Activated CD8-positive, alpha-beta T cell treated with anti-CD3 and anti-CD28 coated beads for 36 hours (primary cell): Measurements from ENCODE around the gene PTPRN2. TPM values are rescaled to one million over a fixed set of nuclear protein-coding genes. Genes with fewer than 3 reads are reported as not detected.

Source experiments
- ATAC-seq: fragments of 200-7000 bp; cut with Tn5 transposase; one replicate; pipeline ENCODE4 v1.10.0; 2021; ENCODE audit warnings: mild to moderate bottlenecking, moderate library complexity
- CTCF ChIA-PET: fragments of 350-600 bp; sonication (Branson Sonifier 250); formaldehyde crosslinking; loops from one replicate; lab custom pipeline; 2021; ENCODE audit warnings: antibody characterized with exemption; lab: Charles Lee
- POLR2A ChIA-PET: fragments of 350-600 bp; sonication (Branson Sonifier 250); formaldehyde crosslinking; loops from one replicate; lab custom pipeline; 2021; ENCODE audit warnings: antibody characterized with exemption; lab: Charles Lee
- DNase-seq: peaks from one replicate; pipeline ENCODE4 v3.0.0-alpha.2; 2020
- H3K27ac Mint-ChIP-seq: one replicate; pipeline ENCODE4 v1.8.0; 2021; ENCODE audit warnings: mild to moderate bottlenecking, mixed read lengths
- H3K27me3 Mint-ChIP-seq: one replicate; pipeline ENCODE4 v1.8.0; 2021; ENCODE audit warnings: mixed read lengths
- H3K36me3 Mint-ChIP-seq: one replicate; pipeline ENCODE4 v1.8.0; 2021; ENCODE audit warnings: low read depth, mixed read lengths
- H3K4me1 Mint-ChIP-seq: one replicate; pipeline ENCODE4 v1.8.0; 2021; ENCODE audit warnings: low read depth, mixed read lengths
- H3K4me3 Mint-ChIP-seq: one replicate; pipeline ENCODE4 v1.8.0; 2021; ENCODE audit warnings: mild to moderate bottlenecking, moderate library complexity, mixed read lengths
- H3K9me3 Mint-ChIP-seq: one replicate; pipeline ENCODE4 v1.8.0; 2021; ENCODE audit warnings: mixed read lengths
- intact Hi-C: fragments of 100-400 bp; cut with micrococcal nuclease; formaldehyde crosslinking; loops from one replicate; pipeline ENCODE4 v1.10.0; 2022
- total RNA-seq, 2 experiments: library from RNA; stranded (reverse); gene quantifications; one replicate each; pipeline ENCODE4 v1.2.3, GENCODE V29; 2021
- TF ChIP-seq, protein P1 (sequence below): fragments of 200-600 bp; IDR thresholded peaks from one replicate; pipeline ENCODE4 v1.8.0; 2022; ENCODE audit warnings: antibody characterized with exemption, mild to moderate bottlenecking

Gene PTPRN2
- total RNA-seq, 2 experiments from 2014 or later = 0.49 to 0.65 TPM

DNA sequence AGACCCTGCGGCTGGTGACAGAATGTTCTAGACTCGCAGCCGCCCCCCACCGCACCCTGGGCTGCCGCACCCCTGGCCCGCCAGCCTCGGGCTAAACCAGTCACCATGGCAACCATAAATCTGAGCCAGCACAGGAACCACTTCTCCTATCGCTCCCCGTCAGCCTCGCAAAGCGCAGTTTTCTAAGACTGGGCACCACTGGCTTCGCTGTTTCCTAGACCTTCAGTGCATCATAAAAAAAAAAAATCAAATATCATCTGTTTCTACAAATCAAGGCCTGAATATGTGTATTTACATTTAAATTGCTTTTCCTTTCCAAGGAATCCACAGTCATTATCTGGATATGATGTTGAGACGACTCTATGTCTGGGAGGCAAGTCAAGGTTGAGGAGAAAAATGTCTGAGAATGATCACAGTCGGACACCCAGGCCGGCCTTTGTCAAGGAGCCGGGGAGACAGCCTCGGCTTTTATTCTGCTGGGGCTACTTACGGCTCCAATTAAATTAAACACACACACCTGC is 99.9 kb downstream of the PTPRN2 start:
- Mint-ChIP-seq H3K27ac (no peak overlapping the region), H3K9me3 (no peaks in the 10 kb centered on the region), H3K36me3 (no peaks in the 10 kb centered on the region), H3K4me1 (no peaks in the 10 kb centered on the region), H3K27me3 (peaks cover 3% of the 10 kb centered on the region), H3K4me3 (no peak overlapping the region)
- ATAC-seq (no peak), DNase-seq (no peak)
- TF ChIP-seq, protein P1, sequence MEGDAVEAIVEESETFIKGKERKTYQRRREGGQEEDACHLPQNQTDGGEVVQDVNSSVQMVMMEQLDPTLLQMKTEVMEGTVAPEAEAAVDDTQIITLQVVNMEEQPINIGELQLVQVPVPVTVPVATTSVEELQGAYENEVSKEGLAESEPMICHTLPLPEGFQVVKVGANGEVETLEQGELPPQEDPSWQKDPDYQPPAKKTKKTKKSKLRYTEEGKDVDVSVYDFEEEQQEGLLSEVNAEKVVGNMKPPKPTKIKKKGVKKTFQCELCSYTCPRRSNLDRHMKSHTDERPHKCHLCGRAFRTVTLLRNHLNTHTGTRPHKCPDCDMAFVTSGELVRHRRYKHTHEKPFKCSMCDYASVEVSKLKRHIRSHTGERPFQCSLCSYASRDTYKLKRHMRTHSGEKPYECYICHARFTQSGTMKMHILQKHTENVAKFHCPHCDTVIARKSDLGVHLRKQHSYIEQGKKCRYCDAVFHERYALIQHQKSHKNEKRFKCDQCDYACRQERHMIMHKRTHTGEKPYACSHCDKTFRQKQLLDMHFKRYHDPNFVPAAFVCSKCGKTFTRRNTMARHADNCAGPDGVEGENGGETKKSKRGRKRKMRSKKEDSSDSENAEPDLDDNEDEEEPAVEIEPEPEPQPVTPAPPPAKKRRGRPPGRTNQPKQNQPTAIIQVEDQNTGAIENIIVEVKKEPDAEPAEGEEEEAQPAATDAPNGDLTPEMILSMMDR = no peak
- POLR2A ChIA-PET = no interaction called here
- intact Hi-C loops = no loop called here
- CTCF ChIA-PET = no interaction called here

DNA sequence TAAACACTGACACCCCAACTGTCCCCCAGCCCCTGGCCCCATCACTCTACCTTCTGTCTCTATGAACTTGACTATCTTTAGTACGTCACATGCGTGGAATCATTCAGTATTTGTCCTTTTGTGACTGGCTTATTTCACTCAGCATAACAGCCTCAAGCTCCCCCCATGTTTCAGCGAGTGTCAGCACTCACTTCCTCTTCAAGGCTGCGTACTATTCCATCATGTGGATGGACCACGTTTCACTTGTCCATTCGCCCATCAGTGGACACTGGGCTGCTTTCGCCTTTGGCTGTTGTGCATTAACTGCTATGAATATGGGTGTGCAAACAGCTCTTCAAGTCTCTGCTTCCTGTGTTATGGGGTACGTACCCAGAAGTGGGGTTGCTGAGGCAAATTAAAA is 100.7 kb downstream of the PTPRN2 start:
- DNase-seq = no peak
- ATAC-seq = no peak
- H3K9me3 Mint-ChIP-seq = no peaks in the 10 kb centered on the region
- TF ChIP-seq, protein P1 = no peak
- H3K27me3 Mint-ChIP-seq = peaks cover 3% of the 10 kb centered on the region
- H3K4me3 Mint-ChIP-seq = no peak overlapping the region
- POLR2A ChIA-PET = no interaction called here
- intact Hi-C loops = no loop called here
- no peaks in the 10 kb centered on the region for H3K4me1 Mint-ChIP-seq
- no peak overlapping the region for H3K27ac Mint-ChIP-seq
- no peaks in the 10 kb centered on the region for H3K36me3 Mint-ChIP-seq
- CTCF ChIA-PET = no interaction called here

DNA sequence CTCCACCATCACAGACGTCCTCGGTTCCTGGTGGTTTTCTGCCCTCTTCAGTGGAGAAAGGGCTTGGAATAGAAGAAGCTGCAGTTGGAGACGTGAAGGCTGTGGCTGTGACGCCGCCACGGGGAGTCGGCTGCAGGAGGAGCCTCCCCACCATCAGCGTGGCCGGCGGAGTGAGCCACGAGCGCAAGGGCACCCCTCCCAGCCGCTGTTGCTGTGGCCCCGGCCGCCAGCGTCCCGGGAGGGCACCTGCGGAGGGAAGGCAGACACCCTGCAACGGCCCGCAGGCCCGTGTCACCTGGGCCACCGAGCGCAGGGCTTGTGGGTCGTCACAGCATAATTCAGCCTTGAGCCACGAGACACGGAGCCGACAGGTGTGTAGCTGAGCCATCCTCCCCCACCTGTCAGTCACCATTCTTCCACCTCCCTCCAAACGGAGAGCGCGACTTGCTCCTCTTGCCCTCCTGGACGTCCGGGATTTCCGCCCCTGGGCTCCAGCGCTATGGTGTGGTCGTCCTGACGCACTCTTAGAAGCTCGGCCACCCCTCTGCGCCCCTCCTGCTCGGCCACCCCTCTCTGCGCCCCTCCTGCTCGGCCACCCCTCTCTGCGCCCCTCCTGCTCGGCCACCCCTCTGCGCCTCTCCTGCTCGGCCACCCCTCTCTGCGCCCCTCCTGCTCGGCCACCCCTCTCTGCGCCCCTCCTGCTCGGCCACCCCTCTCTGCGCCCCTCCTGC is 102.7 kb downstream of the PTPRN2 start:
- Mint-ChIP-seq H3K9me3 (no peaks in the 10 kb centered on the region), H3K4me1 (no peaks in the 10 kb centered on the region), H3K4me3 (no peak overlapping the region), H3K36me3 (no peaks in the 10 kb centered on the region), H3K27ac (no peak overlapping the region), H3K27me3 (peaks cover 3% of the 10 kb centered on the region)
- DNase-seq = no peak
- POLR2A ChIA-PET = no interaction called here
- TF ChIP-seq, protein P1 = no peak
- intact Hi-C loops = no loop called here
- no peak for ATAC-seq
- CTCF ChIA-PET = interaction anchor here (0.8 kb wide), 1 partner anchor 10 kb away, joined by 4 read pairs; no protein-coding TSS in a partner anchor

DNA sequence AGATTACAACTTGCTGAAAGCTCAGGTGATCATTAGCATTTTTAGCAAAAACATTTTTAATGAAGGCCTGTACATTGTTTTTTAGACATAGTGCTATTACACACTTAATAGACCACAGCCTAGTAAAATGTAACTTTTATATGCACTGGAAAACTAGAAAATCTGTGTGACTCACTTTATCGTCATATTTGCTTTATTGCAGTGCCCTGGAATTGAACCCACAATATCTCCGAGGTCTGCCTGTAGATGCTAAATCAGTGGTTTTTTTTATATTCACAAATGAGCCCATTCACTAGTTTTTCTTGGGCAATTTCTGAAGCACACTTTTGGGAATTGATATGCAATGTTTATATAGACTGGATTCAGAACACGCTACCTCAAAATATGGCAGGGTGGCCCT is 105.1 kb downstream of the PTPRN2 start:
- ChIA-PET POLR2A (no interaction called here), CTCF (no interaction called here)
- TF ChIP-seq, protein P1 = no peak
- no peaks in the 10 kb centered on the region for H3K9me3 Mint-ChIP-seq
- H3K4me3 Mint-ChIP-seq = no peak overlapping the region
- intact Hi-C loops = no loop called here
- no peak for ATAC-seq
- H3K36me3 Mint-ChIP-seq = no peaks in the 10 kb centered on the region
- DNase-seq = no peak
- no peaks in the 10 kb centered on the region for H3K4me1 Mint-ChIP-seq
- H3K27ac Mint-ChIP-seq = no peak overlapping the region
- peaks cover 3% of the 10 kb centered on the region for H3K27me3 Mint-ChIP-seq

DNA sequence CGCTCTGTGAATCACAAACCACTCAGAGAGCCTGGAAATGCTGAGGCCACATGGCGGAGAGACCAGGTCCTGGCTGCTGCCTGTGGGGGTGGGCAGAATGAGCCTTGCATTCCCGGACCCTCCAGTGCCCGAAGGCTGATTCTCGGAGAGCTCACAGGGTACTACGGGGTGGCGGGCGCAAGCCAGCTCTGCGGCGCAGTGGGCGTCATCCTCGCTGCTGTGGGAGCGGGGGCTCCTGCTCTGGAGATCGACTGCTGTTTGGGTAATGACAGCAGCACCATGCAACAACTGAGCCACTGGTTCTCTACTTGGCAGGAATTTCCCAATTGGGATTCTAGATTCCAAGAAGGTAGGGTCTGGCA is 108.0 kb downstream of the PTPRN2 start:
- Mint-ChIP-seq H3K36me3 (no peaks in the 10 kb centered on the region), H3K4me1 (no peaks in the 10 kb centered on the region), H3K27ac (no peak overlapping the region), H3K27me3 (no peaks in the 10 kb centered on the region), H3K9me3 (no peaks in the 10 kb centered on the region), H3K4me3 (no peak overlapping the region)
- intact Hi-C loops = no loop called here
- ATAC-seq = no peak
- DNase-seq = no peak
- TF ChIP-seq, protein P1 = no peak
- ChIA-PET POLR2A (no interaction called here), CTCF (no interaction called here)
